Stimulated activated CD4-positive, alpha-beta T cell treated with anti-CD3 and anti-CD28 coated beads, Interleukin-4, amount 100 ng/mL, for 1 hour (primary cell): ENCODE results near the gene CDHR1.
"Not testable (repeated sequence)": the region's sequence is repeated elsewhere in the genome, so short reads cannot be mapped to it uniquely, and the experiment has no call there.

Experiments
- DNase-seq: peaks from one replicate; pipeline ENCODE4 v3.0.0-alpha.2; 2020

CDHR1 gene

GRCh38 chr10:84176351-84176750 lies 18.0 kb upstream of the CDHR1 start:
- no peak for DNase-seq

- no peak for DNase-seq
These were observed 17.4 kb upstream of the CDHR1 start for GRCh38 chr10:84176836-84177474.

- DNase-seq, result no peak
These were observed 16.7 kb upstream of the CDHR1 start for GRCh38 chr10:84177541-84178141.

GRCh38 chr10:84178160-84178609 lies 16.2 kb upstream of the CDHR1 start:
- DNase-seq, result no peak

GRCh38 chr10:84179059-84179710 lies 15.2 kb upstream of the CDHR1 start:
- no peak for DNase-seq

- not testable (repeated sequence) for DNase-seq
These were observed 14.0 kb upstream of the CDHR1 start for GRCh38 chr10:84180386-84180785.

GRCh38 chr10:84181631-84182030 lies 12.7 kb upstream of the CDHR1 start:
- no peak for DNase-seq

- no peak for DNase-seq
These were observed 9.8 kb upstream of the CDHR1 start for GRCh38 chr10:84184517-84184916.

GRCh38 chr10:84185526-84186175 lies 8.7 kb upstream of the CDHR1 start:
- no peak for DNase-seq

GRCh38 chr10:84188815-84189214 lies 5.5 kb upstream of the CDHR1 start:
- DNase-seq, result no peak

- DNase-seq, result no peak
These were observed 3.7 kb upstream of the CDHR1 start for GRCh38 chr10:84190621-84191020.

- DNase-seq, result no peak
These were observed 3.2 kb upstream of the CDHR1 start for GRCh38 chr10:84191106-84191505.

GRCh38 chr10:84193327-84193726 lies 1.0 kb upstream of the CDHR1 start:
- no peak for DNase-seq

- no peak for DNase-seq
These were observed 402 bp upstream of the CDHR1 start for GRCh38 chr10:84193846-84194423.

- no peak for DNase-seq
These were observed 900 bp downstream of the CDHR1 start for GRCh38 chr10:84195044-84195830.

- no peak for DNase-seq
These were observed 1.7 kb downstream of the CDHR1 start for GRCh38 chr10:84196083-84196482.

GRCh38 chr10:84196941-84197340 lies 2.6 kb downstream of the CDHR1 start:
- DNase-seq, result no peak

GRCh38 chr10:84197643-84198042 lies 3.3 kb downstream of the CDHR1 start:
- DNase-seq, result no peak

- DNase-seq, result no peak
These were observed 4.0 kb downstream of the CDHR1 start for GRCh38 chr10:84198206-84198915.

- DNase-seq, result no peak
These were observed 6.4 kb downstream of the CDHR1 start for GRCh38 chr10:84200537-84201243.

- no peak for DNase-seq
These were observed 6.9 kb downstream of the CDHR1 start for GRCh38 chr10:84201244-84201606.
